Progenitor cell of endocrine pancreas (in vitro differentiated cells): ENCODE measurements around the gene TMSB4X. TPM values are rescaled to one million over a fixed set of nuclear protein-coding genes. Genes with fewer than 3 reads are reported as not detected.
"Not testable (repeated sequence)": the region's sequence is repeated elsewhere in the genome, so short reads cannot be mapped to it uniquely, and the experiment has no call there.

ENCODE experiments used
- DNase-seq: peaks from one replicate; pipeline ENCODE4 v3.0.0; 2021; ENCODE audit warnings: low spot score; ENCODE audit not compliant: unreplicated experiment
- H3K27ac Mint-ChIP-seq: 2 replicates; pipeline ENCODE4 v1.8.0; 2021; ENCODE audit warnings: mild to moderate bottlenecking, moderate library complexity, mixed read lengths
- H3K27me3 Mint-ChIP-seq: 2 replicates; pipeline ENCODE4 v1.8.0; 2021; ENCODE audit warnings: mixed read lengths
- H3K36me3 Mint-ChIP-seq: 2 replicates; pipeline ENCODE4 v1.8.0; 2022; ENCODE audit warnings: mixed read lengths; ENCODE audit not compliant: insufficient read depth
- H3K4me1 Mint-ChIP-seq: 2 replicates; pipeline ENCODE4 v1.8.0; 2021; ENCODE audit warnings: low read depth, mixed read lengths
- H3K4me3 Mint-ChIP-seq: 2 replicates; pipeline ENCODE4 v1.8.0; 2021; ENCODE audit warnings: low read depth, mild to moderate bottlenecking, moderate library complexity, mixed read lengths
- H3K9me3 Mint-ChIP-seq: 2 replicates; pipeline ENCODE4 v1.8.0; 2021; ENCODE audit warnings: low read depth, mixed read lengths
- CTCF ChIP-seq: fragments of 200-600 bp; sonication (generic); IDR thresholded peaks from one replicate; pipeline ENCODE4 v1.5.0; 2021; ENCODE audit warnings: antibody characterized with exemption, mild to moderate bottlenecking; ENCODE audit not compliant: unreplicated experiment
- total RNA-seq: library from RNA; stranded (reverse); gene quantifications from 2 replicates; pipeline ENCODE4 v1.2.1, GENCODE V29; 2021

TMSB4X gene
- total RNA-seq, 1 donor from 2014 or later: 1,699 TPM

GRCh38 chrX:12936947-12937346, 38.0 kb upstream of the TMSB4X start:
- H3K27ac Mint-ChIP-seq: no peak overlapping the region

GRCh38 chrX:12940471-12940870, 34.4 kb upstream of the TMSB4X start:
- not testable (repeated sequence) for DNase-seq, H3K27ac Mint-ChIP-seq, H3K27me3 Mint-ChIP-seq, H3K4me1 Mint-ChIP-seq, H3K4me3 Mint-ChIP-seq, H3K36me3 Mint-ChIP-seq
- H3K9me3 Mint-ChIP-seq: peaks cover 38% of the 10 kb centered on the region

More at GRCh38 chrX:12936947-12937346, 38.0 kb upstream of the TMSB4X start:
- H3K36me3 Mint-ChIP-seq: peaks cover 2% of the 10 kb centered on the region
- no peaks in the 10 kb centered on the region for H3K4me1 Mint-ChIP-seq
- no peak for TF ChIP-seq CTCF
- no peaks in the 10 kb centered on the region for H3K27me3 Mint-ChIP-seq
- no peak overlapping the region for H3K4me3 Mint-ChIP-seq
- peaks cover 40% of the 10 kb centered on the region for H3K9me3 Mint-ChIP-seq
- no peak for DNase-seq

- not testable (repeated sequence) for H3K4me3 Mint-ChIP-seq, H3K27me3 Mint-ChIP-seq, H3K36me3 Mint-ChIP-seq, H3K27ac Mint-ChIP-seq, DNase-seq
- Mint-ChIP-seq H3K4me1 (peaks cover 27% of the 10 kb centered on the region), H3K9me3 (peaks cover 37% of the 10 kb centered on the region)
These were observed 31.3 kb upstream of the TMSB4X start for GRCh38 chrX:12943592-12943991.

GRCh38 chrX:12944452-12944851, 30.5 kb upstream of the TMSB4X start:
- H3K27ac Mint-ChIP-seq: peak overlapping the region; percentile 17

GRCh38 chrX:12945494-12945893, 29.4 kb upstream of the TMSB4X start:
- Mint-ChIP-seq H3K4me1 (peaks cover 36% of the 10 kb centered on the region), H3K27me3 (no peaks in the 10 kb centered on the region), H3K36me3 (peaks cover 2% of the 10 kb centered on the region), H3K27ac (peak overlapping the region; percentile 45), H3K9me3 (peaks cover 23% of the 10 kb centered on the region), H3K4me3 (no peak overlapping the region)
- no peak for DNase-seq
- TF ChIP-seq CTCF: no peak

More at GRCh38 chrX:12944452-12944851, 30.5 kb upstream of the TMSB4X start:
- Mint-ChIP-seq H3K9me3 (peaks cover 32% of the 10 kb centered on the region), H3K4me1 (peaks cover 33% of the 10 kb centered on the region)
- H3K4me3 Mint-ChIP-seq, H3K36me3 Mint-ChIP-seq, H3K27me3 Mint-ChIP-seq, DNase-seq: not testable (repeated sequence)

- DNase-seq: no peak
- TF ChIP-seq CTCF: no peak
- no peak overlapping the region for H3K4me3 Mint-ChIP-seq
- peak overlapping the region; percentile 98 for H3K27ac Mint-ChIP-seq
- peaks cover 20% of the 10 kb centered on the region for H3K9me3 Mint-ChIP-seq
- H3K4me1 Mint-ChIP-seq: peaks cover 37% of the 10 kb centered on the region
- H3K36me3 Mint-ChIP-seq: no peaks in the 10 kb centered on the region
- no peaks in the 10 kb centered on the region for H3K27me3 Mint-ChIP-seq
These were observed 28.5 kb upstream of the TMSB4X start for GRCh38 chrX:12946406-12946805.

GRCh38 chrX:12946838-12947544, 27.9 kb upstream of the TMSB4X start:
- no peaks in the 10 kb centered on the region for H3K27me3 Mint-ChIP-seq
- no peaks in the 10 kb centered on the region for H3K36me3 Mint-ChIP-seq
- DNase-seq: peak; percentile 55
- H3K9me3 Mint-ChIP-seq: peaks cover 19% of the 10 kb centered on the region
- H3K4me1 Mint-ChIP-seq: peaks cover 37% of the 10 kb centered on the region
- H3K27ac Mint-ChIP-seq: peak overlapping the region; percentile 98
- peak; percentile 82 for TF ChIP-seq CTCF
- peak overlapping the region; percentile 19 for H3K4me3 Mint-ChIP-seq
